ENCODE results near the gene CAV1.
"Not testable (repeated sequence)": the region's sequence is repeated elsewhere in the genome, so short reads cannot be mapped to it uniquely, and the experiment has no call there.

Gene CAV1, protein sequence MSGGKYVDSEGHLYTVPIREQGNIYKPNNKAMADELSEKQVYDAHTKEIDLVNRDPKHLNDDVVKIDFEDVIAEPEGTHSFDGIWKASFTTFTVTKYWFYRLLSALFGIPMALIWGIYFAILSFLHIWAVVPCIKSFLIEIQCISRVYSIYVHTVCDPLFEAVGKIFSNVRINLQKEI

DNA sequence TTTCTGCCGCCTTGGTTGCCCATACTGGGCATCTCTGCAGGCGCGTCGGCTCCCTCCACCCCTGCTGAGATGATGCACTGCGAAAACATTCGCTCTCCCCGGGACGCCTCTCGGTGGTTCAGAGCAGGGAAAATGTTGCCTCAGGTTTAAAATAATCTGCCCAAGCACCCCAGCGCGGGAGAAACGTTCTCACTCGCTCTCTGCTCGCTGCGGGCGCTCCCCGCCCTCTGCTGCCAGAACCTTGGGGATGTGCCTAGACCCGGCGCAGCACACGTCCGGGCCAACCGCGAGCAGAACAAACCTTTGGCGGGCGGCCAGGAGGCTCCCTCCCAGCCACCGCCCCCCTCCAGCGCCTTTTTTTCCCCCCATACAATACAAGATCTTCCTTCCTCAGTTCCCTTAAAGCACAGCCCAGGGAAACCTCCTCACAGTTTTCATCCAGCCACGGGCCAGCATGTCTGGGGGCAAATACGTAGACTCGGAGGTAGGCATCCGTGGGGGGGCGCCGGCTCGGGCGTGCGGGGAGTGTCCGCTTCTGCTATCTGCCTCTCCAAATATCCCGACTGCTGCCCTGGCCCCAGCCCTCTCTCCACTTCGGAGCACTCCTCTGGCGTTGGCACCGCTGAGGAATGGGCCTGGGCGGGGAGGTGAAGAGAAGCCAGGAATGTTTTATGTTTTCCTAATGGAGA is at the start of gene CAV1:
TSS of gene CAV1 (plus strand) at position 428 of the 689 bp plus-strand sequence. CDS start at position 455, 27 bp downstream.
- DNase-seq, result peak; percentile 93

DNA sequence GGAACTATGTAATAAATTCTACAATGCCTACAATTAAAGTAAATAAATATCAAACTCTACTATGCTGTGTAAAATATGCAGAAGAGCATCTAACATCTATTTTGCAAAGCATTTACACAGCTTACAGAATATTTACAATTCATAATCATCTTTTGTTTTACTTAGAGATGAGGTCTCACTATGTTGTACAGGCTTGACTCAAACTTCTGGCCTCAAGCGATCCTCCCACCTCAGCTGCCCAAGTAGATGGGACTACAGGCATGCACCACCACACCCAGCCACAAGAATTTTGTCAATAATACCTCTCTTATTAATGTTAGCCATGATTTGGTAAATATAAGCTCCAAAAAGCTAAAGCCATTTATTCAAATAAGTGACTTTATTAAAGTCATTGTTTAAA is 47.2 kb upstream of the CAV1 start:
- DNase-seq, result no peak

DNA sequence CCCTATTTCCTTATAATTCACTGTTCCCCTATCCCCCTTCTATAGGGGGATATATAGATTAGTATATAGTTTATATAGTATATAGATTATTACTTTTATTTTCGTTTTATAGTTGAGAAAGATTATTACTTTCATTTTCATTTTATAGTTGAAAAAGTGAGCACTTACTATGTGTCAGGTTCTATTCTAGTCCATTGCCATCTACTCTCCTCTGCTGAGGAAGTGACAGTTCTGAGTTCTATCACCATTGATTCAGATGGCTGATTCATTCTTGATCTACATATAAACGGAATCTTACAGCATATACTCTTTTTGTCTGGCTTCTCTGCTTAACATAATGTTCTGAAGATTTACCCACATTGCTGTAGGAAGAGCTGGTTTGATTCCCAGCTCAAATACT is 46.0 kb upstream of the CAV1 start:
- no peak for DNase-seq

DNA sequence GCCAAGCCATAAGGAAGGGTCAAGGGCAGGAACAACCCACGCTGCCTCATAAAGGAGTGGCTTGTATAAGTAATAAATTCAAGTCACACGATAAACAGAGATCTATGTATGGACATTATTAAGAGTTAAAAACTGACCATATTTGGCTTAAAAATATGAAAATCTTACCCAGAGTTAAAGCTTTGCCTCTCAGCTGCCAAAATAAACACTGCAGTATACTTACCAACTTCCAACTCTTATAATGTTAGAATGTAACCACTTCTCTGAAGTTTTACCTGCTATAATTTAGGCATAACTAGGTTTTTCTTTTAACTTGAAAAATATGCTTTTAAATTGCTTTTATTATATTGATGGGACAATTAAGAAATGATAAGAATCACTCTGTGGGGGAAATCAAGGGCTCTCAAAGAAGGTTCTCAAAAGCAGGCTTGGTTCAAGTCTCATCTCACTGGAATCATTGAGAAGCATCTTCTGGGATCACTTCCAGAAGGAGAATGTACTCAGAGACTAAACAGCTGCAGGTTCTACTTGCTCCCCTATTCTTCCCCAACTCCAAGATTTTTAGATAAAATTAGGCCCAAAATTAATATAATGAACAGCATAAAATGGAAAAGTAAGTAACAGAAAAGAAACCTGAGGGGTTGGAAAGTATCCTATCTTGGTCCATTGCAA is 41.4 kb upstream of the CAV1 start:
- no peak for DNase-seq

DNA sequence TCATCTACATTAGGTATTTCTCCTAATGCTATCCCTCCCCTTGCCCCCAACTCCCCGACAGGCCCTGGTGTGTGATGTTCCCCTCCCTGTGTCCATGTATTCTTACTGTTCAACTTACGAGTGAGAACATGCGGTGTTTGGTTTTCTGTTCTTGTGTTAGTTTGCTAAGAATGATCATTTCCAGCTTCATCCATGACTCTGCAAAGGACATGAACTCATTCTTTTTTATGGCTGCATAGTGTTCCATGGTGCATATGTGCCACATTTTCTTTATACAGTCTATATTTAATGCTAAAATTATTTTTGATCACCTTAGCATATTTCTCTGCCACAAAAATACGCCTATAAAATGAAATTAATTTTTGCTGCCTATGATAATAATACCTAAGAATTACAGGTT is 40.4 kb upstream of the CAV1 start:
- DNase-seq, result not testable (repeated sequence)

DNA sequence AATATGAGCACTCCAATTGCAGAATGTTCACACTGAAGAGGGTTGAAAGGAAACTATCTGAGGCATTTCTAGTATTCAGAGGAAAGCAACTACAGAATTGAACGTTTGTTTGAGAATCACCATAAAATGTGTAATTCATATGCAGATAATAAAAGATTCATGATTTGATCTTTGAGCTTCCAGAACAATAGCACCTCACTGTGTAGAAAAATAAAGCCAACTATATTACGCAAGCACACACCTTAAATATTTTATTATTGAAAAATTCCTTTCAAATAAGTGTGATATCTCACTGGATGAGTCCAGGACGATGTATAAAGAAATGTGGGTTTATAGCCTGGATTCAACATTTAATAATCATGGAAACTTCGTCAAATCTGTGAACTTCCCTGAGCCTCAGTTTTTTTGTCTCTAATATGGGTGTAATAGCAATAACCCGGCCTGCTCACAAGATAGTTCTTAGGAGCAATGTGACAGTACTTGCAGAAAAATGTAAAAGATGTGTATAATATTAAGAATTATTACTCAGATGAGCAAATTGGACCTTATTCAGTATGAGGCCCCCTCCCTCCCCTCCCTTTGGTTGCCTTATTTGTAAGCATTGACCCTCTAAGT is 36.8 kb upstream of the CAV1 start:
- no peak for DNase-seq

DNA sequence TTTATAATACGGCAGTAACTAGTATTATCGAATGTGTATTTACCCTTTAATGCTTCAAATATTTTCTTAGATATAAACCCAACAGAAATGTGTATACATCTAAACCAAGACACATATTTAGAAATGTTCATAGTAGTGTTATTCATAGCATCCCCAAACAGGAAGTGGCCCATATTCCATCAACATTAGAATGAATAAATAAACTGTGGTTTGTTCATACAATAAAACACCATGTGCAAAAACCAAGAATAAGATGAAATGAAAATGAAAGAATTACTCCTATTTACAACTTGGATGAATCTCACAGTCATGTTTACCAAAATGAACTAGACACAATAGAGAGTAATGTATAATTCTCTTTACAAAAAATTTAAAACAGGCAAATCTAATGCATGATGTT is 34.5 kb upstream of the CAV1 start:
- DNase-seq, result no peak

DNA sequence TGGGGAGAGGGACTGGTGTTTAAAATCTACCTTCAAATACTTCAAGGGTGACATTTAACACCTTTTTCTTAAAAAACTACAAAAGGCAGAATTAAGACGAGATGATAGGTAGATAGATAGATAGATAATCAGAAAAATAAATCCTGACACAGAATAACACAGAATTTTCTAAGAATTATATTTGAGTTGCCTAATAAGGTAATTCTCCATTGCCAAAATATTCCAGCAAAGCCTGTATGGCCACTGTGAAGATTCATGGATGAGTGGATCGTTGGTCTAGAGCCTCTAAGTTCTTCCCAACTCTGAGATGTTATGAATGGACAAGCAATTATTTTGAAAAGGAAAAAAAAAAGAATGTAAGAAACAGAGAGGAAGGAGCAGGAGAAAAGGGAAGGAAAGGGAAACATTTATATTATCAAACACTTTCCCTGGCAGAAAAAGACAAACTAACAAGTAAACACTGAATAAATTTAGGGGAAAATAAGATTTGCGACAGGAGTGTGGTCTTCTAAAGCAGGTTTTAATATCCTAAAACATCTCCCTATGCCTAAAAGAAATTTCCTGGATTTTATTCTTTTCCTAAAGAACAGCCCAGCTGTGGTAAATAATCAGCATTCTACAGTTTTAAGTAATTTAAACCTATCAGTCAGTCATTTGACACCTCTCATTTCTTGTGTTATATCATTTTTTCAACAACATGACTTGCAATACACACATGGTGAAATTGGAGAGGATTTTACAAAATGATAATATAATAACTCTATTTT is 32.8 kb upstream of the CAV1 start:
- DNase-seq, result no peak

DNA sequence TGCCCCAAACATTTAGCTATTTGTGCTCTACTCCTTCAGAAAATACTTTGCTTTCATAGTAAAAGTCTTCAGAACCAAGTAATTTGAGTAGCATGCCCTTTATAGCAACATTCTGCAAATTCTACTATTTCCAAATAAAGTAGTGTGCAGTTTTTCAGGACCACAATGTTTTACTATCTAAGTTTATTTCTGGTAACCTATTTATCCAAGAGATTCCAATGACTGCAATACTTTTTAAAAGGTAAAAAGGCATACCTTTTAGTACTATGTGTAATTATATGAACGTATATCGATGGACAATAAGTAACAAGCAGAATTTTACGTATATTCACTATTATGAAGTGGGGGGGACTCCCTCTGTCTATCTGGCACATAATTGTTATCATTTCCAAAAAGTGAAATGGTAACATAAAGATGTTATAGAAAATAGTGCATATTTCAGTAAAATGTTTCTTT is 32.2 kb upstream of the CAV1 start:
- no peak for DNase-seq

DNA sequence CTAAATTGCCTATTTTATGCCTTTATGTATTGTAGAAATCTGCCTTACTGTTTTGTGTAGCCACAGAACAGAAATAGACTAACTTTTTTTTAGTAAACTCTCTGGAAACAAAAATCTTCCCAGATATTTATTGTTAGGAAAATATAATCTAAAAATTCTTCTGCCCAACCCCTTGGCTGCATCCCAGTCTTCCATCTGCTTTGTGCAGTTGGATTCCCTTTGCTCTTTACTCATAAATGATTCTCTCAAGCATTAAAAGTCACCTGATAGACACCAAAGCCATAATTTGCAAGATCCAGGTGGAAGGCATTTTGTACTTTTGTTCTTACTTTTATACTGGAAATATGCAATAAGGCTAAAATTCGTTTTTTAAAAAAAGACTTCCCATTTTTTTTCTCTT is 31.4 kb upstream of the CAV1 start:
- DNase-seq, result no peak

DNA sequence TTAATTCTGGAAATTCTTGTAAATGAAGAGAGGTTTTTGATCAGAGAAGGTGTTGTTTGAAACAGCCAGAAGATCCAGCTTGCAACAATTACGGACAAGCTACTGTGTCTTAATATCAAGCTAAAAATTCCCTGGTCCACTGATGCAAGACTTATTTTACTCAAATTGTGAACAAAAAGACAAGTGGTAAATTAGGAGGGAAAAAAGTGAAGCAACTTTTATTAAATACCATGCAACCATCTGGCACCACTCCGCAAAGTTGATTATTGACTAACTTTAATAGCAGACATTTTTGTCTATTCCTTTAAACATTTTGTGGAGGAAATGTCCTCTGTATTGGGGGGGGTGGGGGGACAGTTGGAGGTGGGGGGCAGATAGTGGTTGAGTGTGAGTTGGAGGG is 30.4 kb upstream of the CAV1 start:
- no peak for DNase-seq

DNA sequence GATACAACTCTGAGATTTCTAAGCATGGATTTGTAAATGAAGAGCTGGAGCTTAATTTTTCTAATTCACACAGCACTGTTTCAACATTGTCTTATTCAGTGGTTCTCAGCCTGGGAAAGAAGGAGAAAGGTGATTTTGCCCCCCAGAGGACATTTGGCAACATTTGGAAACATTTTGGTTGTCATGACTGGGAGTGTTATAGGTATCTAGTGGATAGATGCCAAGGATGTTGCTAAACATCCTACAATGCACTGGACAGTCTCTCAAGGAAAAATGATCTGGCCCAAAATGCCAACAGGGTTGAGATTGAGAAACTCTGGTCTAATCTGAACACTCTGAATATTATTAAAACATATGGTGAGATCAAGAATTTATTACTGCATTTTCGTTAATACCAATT is 29.1 kb upstream of the CAV1 start:
- no peak for DNase-seq

DNA sequence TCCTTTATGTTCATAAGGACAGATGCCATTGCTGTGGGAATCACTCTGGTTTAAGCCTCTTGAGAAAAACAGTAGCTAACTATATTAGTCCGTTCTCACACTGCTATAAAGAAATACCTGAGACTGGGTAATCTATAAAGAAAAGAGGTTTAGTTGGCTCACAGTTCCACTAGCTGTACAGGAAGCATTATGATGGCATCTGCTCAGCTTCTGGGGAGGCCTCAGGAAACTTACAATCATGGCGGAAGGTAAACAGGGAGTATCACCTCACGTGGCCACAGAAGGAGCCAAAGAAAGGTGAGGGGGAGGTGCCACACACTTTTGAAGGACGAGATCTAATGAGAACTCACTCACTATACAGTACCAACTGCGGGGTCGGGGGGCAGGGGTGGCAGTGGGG is 28.2 kb upstream of the CAV1 start:
- no peak for DNase-seq

DNA sequence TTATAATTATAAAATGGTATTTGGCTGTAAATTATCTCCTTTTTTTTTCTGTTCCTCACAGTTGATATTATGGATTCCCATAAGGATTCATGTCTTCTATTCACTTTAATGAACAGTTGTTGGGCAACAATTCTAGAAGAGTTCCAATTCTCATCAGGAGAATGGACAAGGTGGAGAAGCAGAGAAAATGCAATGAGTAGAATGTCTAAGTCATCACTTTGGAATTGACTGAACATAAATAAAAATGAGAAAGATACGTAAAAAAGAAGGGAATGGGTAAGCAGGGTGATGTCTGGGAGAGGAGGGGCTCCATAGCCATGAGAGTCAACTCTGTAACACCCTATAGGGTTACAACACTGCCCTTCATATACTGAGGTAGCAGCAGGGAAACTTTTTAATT is 27.1 kb upstream of the CAV1 start:
- DNase-seq, result no peak

DNA sequence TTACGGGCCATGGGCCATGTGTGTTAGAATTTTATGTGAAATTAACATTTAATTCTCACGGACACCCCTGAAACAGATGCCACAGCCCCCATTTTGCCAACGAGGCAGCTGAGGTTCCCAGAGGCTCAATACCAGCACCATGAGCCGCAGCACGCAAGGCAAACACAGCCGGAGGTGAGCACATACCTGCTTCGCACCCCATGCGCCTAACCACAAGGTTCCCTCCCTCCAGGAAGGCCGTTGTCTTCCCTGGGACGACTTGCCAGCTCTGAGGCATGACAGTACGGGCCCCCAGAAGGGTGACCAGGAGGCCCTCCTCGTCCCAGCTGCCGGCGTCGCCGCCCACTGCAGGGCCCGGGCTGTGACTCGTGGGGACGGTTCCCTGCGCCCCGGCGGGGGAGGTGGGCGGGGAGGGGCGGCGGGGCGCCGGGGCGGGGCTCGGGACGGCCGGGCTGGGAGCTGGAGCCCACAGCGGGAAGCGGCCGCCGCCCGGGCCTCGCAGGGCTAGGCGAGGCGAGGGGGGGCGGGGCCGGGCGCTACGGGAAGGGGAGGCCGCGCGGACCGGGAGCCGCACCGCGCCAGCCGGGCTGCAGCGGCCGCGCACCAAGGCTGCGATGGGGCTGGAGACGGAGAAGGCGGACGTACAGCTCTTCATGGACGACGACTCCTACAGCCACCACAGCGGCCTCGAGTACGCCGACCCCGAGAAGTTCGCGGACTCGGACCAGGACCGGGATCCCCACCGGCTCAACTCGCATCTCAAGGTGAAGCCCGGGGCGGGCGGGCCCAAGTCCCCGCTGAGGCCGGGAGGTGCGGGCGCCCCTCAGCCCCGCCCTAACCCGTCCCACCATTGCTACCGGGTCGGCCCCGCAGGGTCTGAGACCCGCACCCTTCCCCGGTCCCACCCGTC is 25.4 kb upstream of the CAV1 start, which contains the start of gene CAV2:
TSS of gene CAV2 (plus strand) at position 571 of the 910 bp plus-strand sequence. CDS start at position 615, 44 bp downstream.
- peak; percentile 88 for DNase-seq

DNA sequence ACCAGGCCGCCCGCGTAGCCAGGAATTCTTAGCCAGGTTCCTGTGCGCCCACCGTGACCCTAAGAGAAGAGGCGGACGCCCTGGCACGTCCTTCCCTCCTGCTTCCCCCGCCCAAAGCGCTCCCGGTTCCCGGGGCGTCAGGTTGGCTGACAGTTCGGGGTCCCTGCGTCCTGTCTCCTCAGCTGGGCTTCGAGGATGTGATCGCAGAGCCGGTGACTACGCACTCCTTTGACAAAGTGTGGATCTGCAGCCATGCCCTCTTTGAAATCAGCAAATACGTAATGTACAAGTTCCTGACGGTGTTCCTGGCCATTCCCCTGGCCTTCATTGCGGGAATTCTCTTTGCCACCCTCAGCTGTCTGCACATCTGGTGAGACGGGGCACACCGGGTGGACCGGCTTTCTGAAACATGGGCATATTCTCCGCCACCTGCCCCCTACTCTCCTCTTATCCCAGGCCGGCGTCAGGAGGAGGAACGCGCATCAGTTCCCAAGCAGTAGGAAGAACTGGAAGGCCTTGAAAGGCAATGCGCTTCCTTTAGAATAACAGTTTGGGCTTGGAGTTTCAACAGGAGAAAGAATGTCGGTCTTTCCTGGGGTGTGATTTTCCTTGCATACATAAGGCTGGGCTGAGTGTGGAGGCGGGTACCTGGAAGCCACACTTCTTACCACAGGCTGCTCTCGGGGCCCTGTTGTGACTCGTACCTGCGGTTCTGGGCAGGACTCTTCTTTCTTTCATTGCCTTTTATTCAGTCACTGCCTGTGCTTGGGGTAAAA is 24.6 kb upstream of the CAV1 start:
- DNase-seq, result peak; percentile 67

DNA sequence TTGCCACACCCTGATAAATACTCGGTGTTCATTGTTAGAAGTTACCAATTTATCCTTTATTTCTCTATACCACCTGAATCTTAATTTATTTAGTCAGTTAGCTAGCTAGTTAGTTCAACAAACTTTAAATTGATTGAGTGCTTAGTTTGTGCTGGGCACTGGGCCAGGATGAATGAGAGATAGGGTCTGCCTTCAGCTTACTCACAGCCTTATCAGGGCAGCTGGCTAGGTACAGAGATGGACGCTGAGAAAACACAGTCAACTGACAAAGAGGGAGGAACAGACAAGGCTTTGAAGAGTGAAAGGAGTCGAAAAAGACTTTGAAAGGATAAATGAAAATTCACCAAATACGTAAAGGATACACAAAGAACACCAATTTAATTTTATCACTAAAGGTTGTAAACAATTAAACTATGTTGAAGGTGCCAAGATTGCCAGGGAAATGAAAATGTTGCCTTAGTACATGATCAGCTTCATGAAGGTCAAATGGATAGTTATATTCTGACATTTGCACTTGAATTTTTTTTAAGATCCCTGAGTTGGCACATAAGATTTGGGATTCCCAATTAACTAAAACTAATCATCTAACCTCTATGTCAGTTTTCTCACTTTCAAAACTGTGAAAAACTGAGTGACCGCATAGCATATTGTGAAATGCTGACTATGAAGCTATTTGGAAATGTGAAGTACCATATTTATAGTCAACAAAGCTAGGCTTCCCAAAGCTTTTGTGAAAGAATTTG is 23.2 kb upstream of the CAV1 start:
- no peak for DNase-seq

DNA sequence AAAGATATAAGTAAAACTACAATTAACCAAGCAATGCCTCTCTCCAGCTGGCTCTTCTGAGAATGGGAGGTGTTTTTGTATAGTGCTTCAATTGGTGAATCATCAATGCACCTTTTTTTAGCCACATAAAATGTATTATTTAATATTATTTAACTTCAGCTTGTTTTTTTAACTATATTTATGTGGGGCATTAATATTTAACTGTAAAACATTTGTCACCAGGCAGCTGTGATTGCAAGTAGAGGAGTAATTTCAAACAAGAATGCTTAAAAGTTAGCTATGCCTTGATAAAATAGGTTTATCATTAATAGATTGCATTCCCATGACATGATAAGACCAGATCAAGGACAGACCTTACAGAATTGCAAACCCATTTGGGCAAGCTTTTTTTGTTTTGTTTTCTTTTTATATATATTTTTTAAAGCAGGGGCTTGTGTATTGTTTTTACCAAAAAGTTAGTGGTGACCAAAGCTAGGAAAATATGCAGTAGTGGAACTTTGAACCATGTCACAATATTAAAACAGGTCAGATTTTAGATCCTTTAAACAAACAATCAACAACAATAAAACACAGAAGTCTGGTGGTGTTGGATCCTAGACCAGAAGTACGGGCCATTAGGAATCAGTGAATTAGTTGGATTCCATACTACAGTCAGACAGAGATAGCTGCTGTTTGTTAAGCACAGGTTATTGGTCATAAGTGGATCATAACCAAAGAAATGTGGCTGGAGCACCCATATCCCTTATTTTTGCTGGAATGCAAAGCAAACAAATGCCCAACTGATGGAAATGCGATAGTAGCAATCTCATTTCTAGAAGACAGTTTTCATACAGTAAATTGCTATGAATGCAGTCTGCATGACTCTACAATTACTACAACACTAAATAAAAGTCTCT is 22.4 kb upstream of the CAV1 start:
- no peak for DNase-seq

DNA sequence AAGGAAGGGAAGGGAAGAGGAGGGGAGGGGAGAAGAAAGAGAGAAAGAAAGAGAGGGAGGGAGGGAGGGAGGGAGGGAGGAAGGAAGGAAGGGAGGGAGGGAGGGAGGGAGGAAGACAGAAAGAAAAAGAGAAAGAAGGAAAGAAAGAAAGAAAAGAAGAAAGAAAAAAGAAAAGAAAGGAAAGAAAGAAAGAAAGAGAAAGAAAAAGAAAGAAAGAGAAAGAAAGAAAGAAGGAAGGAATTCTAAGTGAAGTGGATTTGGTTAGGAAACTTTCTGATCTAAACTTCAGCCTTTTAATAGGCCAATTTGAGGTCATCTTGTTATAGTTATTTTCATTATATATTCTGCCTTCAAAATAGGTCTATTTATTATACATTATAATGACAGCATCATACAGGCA is 21.0 kb upstream of the CAV1 start:
- DNase-seq, result no peak
